Right lobe of liver (tissue), 4 donors: ENCODE results near the gene EIF2B4.

Experiments used
- CTCF ChIP-seq, 4 donors: fragments of 200-600 bp in 3 of 4; fragments of 450-650 bp in 1 of 4; IDR thresholded peaks; one replicate each; pipeline versions ENCODE4 v1.5.1 to v1.8.0; 2016 to 2022; ENCODE audit warnings: antibody characterized with exemption in 4 of 4, mild to moderate bottlenecking in 2 of 4
- POLR2A ChIP-seq: fragments of 450-650 bp; IDR thresholded peaks from one replicate; pipeline ENCODE4 v1.6.1; 2017; ENCODE audit warnings: antibody characterized with exemption, mild to moderate bottlenecking
- donor health status: DM: no; HTN: no; CAD: no.
- donor health status: DM: no; HTN: no; CAD: no.
- donor health status: DM: no; HTN: yes; CAD: no.

- TF ChIP-seq CTCF (IDR thresholded peaks at IDR 0.05) = no peak
- TF ChIP-seq POLR2A = no peak
These were observed 53.3 kb downstream of the EIF2B4 start for GRCh38 chr2:27316655-27317412.
